HG02588 (cell line): ENCODE measurements around the gene BEX2.

ENCODE experiments used
- ATAC-seq: cut with Tn5 transposase; IDR thresholded peaks from one replicate; pipeline ENCODE4 v1.9.1; 2021; ENCODE audit warnings: mild to moderate bottlenecking, moderate library complexity; ENCODE audit not compliant: unreplicated experiment

Gene BEX2

GRCh38 chrX:103274284-103274683, 36.5 kb downstream of the BEX2 start:
- ATAC-seq = no peak
